DMS53 (cell line): ENCODE measurements around the gene CPED1.
"Not testable (repeated sequence)": the region's sequence is repeated elsewhere in the genome, so short reads cannot be mapped to it uniquely, and the experiment has no call there.

Experiments used
- DNase-seq: peaks from one replicate; lab custom pipeline; 2025; lab: John Stamatoyannopoulos, UW

The CPED1 gene

DNA sequence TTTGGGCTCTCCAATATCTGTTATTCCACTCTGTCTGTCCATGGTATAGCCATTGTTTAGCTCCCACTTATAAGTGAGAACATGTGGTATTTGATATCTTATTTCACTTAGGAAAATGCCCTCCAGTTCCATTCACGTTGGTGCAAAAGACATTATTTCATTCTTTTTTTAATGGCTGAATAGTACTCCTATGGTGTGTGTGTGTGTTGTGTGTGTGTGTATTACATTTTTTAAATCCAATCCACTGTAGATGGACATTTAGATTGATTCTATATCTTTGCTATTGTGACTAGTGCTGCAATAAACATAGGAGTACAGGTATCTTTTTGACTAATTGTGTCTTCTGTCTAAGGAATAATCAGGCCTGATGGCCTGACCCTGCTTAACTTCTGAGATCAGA is 7.4 kb upstream of the CPED1 start:
- no peak for DNase-seq

- DNase-seq = no peak
Measured at GRCh38 chr7:120981888-120982615, 6.5 kb upstream of the CPED1 start.

DNA sequence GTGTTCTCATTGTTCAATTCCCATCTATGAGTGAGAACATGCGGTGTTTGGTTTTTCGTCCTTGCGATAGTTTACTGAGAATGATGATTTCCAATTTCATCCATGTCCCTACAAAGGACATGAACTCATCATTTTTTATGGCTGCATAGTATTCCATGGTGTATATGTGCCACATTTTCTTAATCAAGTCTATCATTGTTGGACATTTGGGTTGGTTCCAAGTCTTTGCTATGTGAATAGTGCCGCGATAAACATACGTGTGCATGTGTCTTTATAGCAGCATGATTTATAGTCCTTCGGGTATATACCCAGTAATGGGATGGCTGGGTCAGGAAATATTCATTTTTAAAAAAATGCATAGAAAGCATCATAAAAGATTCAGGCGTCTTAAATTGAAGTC is 4.9 kb upstream of the CPED1 start:
- DNase-seq = not testable (repeated sequence)

- DNase-seq = no peak
Measured at GRCh38 chr7:120984406-120984805, 4.1 kb upstream of the CPED1 start.

DNA sequence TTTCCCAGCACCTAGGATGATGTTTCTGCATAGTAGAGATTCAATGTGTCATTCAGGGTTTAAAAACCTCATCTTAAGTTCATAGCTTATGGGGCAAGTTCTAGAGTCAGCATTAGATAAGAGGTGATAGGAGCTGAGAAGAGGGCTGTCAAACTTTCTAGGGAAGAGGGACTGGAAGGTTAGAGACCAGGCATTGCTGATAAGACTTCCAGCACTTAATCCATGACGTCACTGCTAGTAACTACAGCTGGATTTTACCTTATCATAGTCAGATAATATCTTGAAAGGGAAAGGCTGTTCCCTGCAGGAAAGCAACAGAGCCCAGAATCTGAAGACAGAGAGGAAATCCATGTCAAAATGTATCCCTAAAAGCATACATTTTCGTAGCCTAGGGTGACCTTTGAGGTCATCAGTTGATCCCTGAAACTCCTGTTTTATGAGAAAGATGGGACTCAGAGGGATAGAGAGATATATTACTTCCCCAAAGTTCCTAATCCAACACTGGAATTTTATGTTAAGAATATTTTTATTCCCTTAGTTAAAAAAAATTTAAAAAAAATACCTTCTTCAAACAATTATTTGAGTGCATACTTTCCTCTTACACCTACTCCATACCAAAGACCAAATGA is 3.3 kb upstream of the CPED1 start:
- no peak for DNase-seq

DNA sequence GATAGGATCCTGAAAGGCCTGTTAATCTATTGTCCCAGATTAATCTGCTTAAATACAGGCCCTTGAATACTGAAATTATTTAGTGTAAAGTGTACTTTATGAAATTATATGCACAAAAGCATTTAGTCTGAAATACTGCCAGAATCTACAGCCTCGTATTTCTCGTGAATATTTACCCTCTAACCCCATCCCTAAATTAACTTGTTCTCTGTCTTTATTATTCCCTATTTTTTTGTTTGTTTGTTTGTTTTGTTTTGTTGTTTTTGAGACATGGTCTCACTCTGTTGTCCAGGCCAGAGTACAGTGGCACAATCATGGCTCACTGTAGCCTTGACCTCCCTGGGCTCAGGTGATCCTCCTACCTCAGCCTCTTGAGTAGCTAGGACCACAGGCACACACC is 2.7 kb upstream of the CPED1 start:
- no peak for DNase-seq

- DNase-seq = no peak
Measured at GRCh38 chr7:120986650-120987049, 1.9 kb upstream of the CPED1 start.

GRCh38 chr7:120987280-120987679 is 1.2 kb upstream of the CPED1 start:
- DNase-seq = no peak

DNA sequence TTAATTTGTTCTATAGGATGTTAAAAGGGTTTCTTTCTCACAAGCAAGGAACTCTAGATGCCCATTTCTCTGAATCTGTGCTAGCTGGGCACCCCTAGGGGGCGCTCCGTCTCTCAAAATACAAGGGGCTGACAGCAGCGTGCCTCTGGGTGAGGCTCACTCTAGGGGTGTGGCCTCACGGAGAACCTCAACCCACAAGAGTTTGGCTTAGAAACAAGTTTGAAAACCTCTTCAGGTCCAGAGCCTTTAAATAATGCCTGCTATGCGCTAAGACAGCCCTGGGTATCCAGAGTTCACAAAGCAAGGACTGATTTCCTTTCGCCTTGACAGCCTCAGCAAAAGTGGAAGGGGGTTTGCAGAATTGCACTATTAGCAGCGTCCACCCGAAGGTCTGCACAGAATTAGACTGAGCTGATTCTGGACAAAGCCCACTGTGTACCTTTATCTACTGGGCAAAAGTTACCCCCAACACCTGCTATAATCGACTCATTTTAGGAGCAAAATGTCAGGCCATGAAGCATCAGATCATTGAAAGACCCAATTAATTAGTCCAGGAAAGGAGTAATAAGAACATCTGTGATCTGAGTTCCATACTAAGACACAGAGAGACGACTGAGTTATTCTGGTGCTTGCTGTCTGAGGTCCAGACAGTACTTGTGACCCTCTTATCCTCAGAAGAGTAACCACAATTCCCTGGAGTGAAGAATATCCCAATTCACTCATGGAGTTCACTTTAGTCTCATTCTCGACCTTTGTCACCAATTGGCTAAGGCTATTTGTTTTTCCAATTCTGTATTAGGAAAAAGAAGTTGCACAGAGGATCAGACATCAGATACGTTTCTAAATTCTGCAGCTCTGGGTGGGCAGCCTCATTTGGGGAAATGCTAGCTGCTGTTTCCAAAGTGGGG is 574 bp upstream of the CPED1 start:
- peak; percentile 96 for DNase-seq

DNA sequence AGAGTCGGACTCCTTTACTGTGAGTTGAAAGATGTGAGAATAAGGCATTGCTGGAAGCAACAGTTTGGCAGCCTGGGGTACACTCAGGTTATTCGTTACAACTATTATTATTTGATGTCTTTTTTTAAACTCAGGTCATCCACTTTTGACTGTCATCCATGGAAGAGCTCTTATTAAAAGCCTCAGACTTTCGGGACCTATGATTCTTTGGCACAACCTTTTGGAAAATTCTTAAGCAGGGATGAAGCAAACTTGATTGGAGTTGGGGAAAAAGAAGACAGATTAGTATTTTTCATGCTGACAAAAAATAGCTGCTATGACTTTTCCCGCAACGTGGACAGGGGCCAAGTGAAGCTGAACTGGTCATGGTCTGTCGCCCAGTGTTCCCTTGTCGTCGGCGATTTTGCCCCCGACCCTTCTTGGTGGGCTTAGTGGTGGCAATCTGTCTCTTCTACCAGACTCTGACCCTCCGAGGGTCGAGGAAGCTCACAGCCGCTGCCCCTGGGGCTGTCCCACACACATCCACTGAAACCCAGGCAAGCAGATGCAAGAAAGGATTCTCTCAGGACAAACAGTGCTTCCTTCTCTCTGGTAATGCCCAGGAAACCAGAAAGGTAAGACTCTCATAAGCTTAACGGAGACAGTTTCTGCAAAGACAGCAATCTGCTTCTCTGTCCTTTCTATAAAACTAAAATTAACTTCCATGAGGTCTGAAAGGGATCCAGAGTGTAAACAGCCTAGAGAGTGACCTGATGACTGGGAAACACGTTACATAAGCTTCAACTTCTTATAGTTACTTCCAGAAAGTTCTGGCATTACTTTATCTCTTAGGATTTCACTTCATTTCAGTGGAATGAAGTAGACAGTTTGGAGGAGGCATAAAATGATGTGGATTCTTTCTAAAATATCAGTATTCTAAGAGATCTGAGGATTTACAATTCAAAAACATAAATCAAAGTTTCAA is 1.0 kb downstream of the CPED1 start:
- DNase-seq = no peak

- no peak for DNase-seq
Measured at GRCh38 chr7:120990468-120991118, 2.1 kb downstream of the CPED1 start.

GRCh38 chr7:120991161-120991560 is 2.6 kb downstream of the CPED1 start:
- no peak for DNase-seq

DNA sequence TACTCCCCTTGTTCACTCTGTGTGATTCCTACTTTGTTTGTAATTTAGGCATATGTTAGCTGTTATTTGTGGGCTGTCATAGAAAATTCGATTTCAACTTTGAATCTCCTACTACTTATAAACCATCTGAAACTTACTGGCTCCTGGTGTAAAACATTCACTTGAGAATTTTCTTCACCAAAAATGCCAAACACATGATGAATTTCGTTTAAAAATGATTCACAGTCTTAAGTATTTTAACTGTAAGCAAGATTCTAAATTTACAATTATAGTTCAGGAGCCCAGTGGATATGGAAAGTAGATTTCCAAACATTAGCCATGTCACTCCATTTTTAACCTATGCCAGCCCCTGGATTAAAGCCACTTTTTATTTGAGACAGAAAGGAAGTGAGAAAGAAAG is 3.1 kb downstream of the CPED1 start:
- DNase-seq = no peak

GRCh38 chr7:120992272-120992964 is 3.9 kb downstream of the CPED1 start:
- no peak for DNase-seq

DNA sequence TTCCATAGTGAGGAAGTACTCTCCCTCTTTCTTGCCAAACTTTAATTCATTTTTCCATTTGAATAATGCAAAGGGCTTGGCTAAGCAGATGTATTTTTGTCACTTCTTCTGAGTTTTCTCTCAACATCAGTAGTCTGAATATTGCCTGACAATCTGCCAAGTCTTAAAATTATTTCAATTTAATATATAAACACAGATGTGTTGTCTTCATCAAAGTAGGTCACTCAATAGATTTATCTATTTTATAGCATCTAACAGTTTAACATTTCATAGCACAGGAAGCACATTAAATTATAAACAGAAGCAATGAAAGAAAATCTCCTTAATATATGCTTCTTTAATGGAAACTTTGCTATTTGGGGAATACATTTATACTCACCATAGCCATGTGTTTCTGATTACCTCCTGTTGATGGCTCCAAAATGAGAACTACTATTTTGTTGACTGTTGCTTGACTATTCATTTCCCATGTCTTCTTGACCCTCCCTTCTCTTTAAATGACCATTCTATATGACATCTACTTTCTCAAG is 4.5 kb downstream of the CPED1 start:
- no peak for DNase-seq

- peak; percentile 36 for DNase-seq
Measured at GRCh38 chr7:120993553-120994191, 5.2 kb downstream of the CPED1 start.

- DNase-seq = no peak
Measured at GRCh38 chr7:120994512-120995410, 6.2 kb downstream of the CPED1 start.

- DNase-seq = no peak
Measured at GRCh38 chr7:120995654-120996053, 7.1 kb downstream of the CPED1 start.
